Measurements from ENCODE around the gene CAPZA1.

CAPZA1 gene

DNA sequence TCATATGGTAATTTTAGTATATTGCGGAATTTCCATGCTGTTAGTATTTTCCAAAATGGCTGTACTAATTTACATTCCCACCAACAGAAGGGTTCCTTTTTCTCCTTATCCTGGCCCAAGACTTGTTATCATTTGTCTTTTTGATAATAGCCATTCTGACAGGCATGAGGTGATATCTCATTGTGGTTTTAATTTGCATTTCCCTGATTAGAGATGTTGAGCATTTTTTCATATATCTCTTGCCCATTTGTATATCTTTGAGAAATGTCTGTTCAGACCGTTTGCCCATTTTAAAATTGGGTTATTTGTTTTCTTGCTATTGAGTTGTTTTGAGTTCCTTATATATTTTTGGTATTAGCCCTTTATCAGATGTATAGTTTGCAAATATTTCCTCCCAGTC lies 14.0 kb downstream of the CAPZA1 start:
- no peak overlapping the region for H3K27ac ChIP-seq
- TF ChIP-seq, protein P1, sequence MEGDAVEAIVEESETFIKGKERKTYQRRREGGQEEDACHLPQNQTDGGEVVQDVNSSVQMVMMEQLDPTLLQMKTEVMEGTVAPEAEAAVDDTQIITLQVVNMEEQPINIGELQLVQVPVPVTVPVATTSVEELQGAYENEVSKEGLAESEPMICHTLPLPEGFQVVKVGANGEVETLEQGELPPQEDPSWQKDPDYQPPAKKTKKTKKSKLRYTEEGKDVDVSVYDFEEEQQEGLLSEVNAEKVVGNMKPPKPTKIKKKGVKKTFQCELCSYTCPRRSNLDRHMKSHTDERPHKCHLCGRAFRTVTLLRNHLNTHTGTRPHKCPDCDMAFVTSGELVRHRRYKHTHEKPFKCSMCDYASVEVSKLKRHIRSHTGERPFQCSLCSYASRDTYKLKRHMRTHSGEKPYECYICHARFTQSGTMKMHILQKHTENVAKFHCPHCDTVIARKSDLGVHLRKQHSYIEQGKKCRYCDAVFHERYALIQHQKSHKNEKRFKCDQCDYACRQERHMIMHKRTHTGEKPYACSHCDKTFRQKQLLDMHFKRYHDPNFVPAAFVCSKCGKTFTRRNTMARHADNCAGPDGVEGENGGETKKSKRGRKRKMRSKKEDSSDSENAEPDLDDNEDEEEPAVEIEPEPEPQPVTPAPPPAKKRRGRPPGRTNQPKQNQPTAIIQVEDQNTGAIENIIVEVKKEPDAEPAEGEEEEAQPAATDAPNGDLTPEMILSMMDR (conservative IDR thresholded peaks at IDR 0.05) = no peak

DNA sequence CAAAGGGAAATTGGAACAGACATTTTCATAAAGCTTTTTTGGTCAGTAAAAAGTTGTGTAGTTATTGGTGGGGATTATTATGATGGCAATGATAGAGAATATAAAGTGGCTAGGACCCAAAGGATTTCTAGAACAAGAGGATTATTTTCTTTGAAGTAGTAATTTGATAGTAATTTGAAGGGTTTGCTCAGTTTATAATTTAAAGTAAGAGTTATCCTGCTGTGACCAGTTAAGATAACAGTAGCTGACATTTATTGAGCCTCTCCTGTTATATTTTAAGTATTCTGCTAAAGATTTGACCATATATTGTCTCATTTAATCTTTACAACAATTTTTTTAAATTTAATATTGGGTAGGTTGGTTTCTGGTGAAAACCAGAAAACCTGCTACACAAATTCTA lies 14.7 kb downstream of the CAPZA1 start:
- no peak overlapping the region for H3K27ac ChIP-seq

DNA sequence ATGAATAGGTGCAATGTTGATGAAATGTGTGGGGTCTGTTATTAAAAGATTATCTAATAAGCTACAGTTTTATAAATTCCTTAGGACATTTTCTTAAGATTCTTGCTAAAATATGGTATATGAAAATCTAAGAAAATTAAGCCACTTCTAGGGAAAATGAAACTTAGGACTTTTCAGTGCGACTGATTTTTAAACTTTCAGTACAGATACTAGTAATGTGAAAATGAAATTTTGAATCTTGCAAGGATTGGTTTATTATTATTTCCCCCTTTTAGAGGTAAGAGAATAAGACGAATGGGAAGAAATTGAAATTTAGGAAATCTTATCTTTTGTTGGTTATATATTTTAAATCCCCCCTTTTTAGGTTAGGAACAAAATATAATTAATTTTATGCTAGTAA lies 16.4 kb downstream of the CAPZA1 start:
- H3K27ac ChIP-seq = no peak overlapping the region; the same call in 1 of the 2 replicates
- TF ChIP-seq, protein P1 (conservative IDR thresholded peaks at IDR 0.05) = no peak

More for the DNA sequence above, 14.7 kb downstream of the CAPZA1 start:
- TF ChIP-seq, protein P1 (conservative IDR thresholded peaks at IDR 0.05) = no peak

DNA sequence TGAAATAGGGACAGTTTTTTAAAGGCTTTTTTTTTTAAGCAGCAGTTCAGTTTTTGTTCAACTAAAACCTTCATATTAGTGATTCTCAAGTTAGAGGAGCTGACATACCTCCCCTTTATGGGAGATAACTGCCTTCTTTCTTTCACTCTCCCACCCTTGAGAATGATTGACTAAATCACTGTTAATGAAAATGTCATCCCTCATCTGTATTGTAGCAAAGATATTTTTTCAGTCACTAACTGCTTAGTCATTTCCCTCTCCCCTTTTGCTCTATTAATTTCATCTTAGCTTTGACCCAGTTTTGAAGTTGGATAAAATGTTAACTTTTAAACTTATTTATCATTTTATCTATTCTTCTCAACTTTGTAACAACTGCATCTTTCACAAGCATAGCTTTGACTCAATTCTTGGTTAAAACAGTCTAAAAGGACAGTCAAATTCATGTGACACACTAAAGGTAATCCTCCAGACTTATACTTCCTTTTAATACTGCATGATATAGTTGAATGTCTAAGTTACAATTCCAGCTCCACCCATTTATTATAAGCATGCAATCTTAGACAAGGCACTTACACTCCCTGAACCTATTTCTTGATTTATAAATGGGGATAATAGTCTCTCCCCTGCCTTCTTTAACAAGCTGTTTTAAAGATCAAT lies 17.1 kb downstream of the CAPZA1 start:
- TF ChIP-seq, protein P1 (conservative IDR thresholded peaks at IDR 0.05) = no peak
- peak overlapping the region; percentile 8; the same call in 1 of the 2 replicates for H3K27ac ChIP-seq

DNA sequence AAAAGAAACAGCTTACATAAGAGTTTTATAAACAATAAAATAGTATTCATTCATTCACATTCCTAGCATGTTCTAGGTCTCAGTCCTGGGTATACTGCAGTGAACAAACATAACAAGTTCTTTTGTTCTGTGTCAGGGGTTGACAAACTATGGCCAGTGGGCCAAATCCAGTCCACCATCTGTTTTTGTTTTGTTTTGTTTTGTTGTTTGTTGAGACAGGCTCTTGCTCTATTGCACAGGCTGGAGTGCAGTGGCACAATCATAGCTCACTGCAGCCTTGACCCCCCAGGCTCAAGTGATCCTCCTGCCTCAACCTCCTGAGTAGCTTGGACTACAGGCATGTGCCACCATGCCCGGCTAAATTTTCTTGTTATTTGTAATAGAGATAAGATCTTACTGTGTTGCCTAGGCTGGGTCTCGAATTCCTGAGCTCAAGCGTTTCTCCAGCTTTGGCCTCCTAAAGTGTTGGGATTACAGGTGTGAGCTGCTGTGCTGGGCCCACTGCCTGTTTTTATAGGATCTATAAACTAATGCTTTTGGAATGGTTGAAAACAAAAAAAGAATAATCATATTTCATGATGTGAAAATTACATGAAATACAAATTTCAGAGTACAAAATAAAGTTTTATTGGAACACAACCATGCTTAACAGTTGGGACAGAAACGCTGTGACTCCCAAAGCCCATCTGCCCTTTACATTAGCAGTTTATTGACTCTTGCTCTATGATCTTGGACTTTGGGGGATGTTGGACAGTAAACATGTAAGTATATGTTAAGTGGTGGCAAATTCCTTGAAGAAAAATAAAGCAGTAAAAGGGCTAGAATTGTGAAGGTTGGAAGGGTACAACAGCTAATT lies 17.9 kb downstream of the CAPZA1 start:
- peak overlapping the region; percentile 45 for H3K27ac ChIP-seq
- TF ChIP-seq, protein P1 (conservative IDR thresholded peaks at IDR 0.05) = no peak

DNA sequence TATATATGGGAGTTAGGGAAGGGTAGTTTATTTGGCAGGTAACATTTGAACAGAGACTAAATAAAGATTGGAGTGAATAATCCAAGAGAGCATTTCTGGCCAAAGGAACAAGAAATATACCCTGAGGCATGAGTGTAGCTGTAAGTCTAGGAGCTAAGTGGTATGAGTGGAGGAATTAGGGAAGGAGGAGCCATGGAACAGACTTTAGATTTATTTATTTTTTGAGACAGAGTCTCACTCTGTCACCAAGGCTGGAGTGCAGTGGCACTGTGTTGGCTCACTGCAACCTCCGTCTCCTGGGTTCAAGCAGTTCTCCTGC lies 18.4 kb downstream of the CAPZA1 start:
- TF ChIP-seq, protein P1 (conservative IDR thresholded peaks at IDR 0.05) = no peak
- H3K27ac ChIP-seq = peak overlapping the region; percentile 45; the same call in 1 of the 2 replicates

DNA sequence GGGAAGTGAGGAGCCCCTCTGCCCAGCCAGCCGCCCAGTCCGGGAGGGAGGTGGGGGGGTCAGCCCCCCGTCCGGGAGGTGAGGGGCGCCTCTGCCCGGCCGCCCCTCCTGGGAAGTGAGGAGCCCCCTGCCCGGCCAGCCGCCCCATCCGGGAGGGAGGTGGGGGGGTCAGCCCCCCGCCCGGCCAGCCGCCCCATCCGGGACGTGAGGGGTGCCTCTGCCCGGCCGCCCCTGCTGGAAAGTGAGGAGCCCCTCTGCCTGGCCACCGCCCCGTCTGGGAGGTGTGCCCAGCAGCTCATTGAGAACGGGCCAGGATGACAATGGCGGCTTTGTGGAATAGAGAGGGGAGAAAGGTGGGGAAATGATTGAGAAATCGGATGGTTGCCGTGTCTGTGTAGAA lies 20.8 kb downstream of the CAPZA1 start:
- H3K27ac ChIP-seq = peak overlapping the region; percentile 79; the same call in 1 of the 2 replicates

DNA sequence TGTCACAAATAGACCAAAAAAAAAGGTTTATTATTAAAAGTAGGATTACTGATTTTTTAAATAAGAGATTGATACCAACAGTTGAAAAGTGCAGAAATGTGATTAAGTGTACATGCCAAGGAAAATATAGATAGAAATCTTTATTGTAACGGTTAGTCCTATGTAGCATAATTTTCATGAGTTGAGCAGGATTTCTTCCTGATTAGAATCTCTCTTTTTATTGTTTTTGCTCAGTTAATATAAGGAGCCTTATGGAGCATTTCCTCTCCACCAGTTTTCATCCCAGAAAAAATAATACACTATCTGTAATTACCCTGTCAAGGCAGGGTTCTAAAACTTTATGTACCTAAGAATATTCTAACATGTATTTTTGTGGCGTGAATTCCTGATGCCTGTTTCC lies 23.4 kb downstream of the CAPZA1 start:
- TF ChIP-seq, protein P1 (conservative IDR thresholded peaks at IDR 0.05) = no peak
- H3K27ac ChIP-seq = peak overlapping the region; percentile 79

Measured in VCaP (cell line).